ENCODE data around the gene PSD. TPM values are rescaled to one million over a fixed set of nuclear protein-coding genes. Genes with fewer than 3 reads are reported as not detected.

The PSD gene
- total and polyA plus RNA-seq, 2 donors (not counting 3 experiments of a cell fraction or from before 2014, with no cell fraction given): 0.10 to 0.40 TPM

- H2AFZ ChIP-seq (ENCODE audit: low read depth, low read length): no peak overlapping the region
- no peaks in the 10 kb centered on the region for H3K79me2 ChIP-seq (ENCODE audit: control insufficient read depth, insufficient read depth, low read length)
- no peaks in the 10 kb centered on the region for H3K4me1 ChIP-seq (ENCODE audit: control insufficient read depth, extremely low read depth, insufficient read depth, low read length)
- FAIRE-seq (no peak), DNase-seq (ENCODE audit: low read depth, low spot score) (no peak)
- H3K27ac ChIP-seq (ENCODE audit: insufficient read depth, low read depth, low read length): no peak overlapping the region
- CTCF ChIA-PET: interaction anchor here (0.7 to 4.8 kb wide), 3 partner anchors 23 to 206 kb away, joined by 3 to 24 read pairs (median 8); no protein-coding TSS in a partner anchor
- H3K36me3 ChIP-seq (ENCODE audit: control insufficient read depth in 2 of 2, extremely low read depth in 1 of 2, insufficient read depth in 2 of 2, low read length in 2 of 2): peaks cover 18 to 37% of the 10 kb centered on the region in 2 experiments
- intact Hi-C loops (cut with micrococcal nuclease) (no loop called here), dilution Hi-C loops (cut with MboI; ENCODE audit: extremely low pct_ligation_motif_present, low sequenced_read_pairs) (no loop called here)
- no peak overlapping the region for H3K4me3 ChIP-seq (replicated peaks in 1 of 3; ENCODE audit: insufficient read depth in 1 of 3, low read depth in 1 of 3, low read length in 3 of 3)
- H4K20me1 ChIP-seq (replicated peaks; ENCODE audit: control insufficient read depth, extremely low read depth, insufficient read depth, low read length): no peaks in the 10 kb centered on the region
- H3K9ac ChIP-seq (replicated peaks; ENCODE audit: extremely low read depth, insufficient read depth, low read length): no peak overlapping the region
- H3K4me2 ChIP-seq (ENCODE audit: insufficient read depth, low read length): no peak overlapping the region
- TF ChIP-seq EZH2 (IDR thresholded peaks at IDR 0.05; ENCODE audit: borderline replicate concordance, low read depth, low read length, severe bottlenecking) (no peak), JUN (IDR thresholded peaks at IDR 0.05; ENCODE audit: borderline replicate concordance, insufficient read depth, insufficient read length, low read depth) (no peak), GATA2 (IDR thresholded peaks at IDR 0.05; ENCODE audit: insufficient read depth, insufficient read length, low read depth, low read length) (no peak), FOS (IDR thresholded peaks at IDR 0.05; ENCODE audit: borderline replicate concordance, insufficient read depth, low read length) (no peak), CTCF (IDR thresholded peaks at IDR 0.05; ENCODE audit: extremely low read depth in 1 of 2, insufficient read depth in 1 of 2, low read depth in 1 of 2, low read length in 2 of 2) (no peak), POLR2AphosphoS5 (IDR thresholded peaks at IDR 0.05; ENCODE audit: insufficient read depth, low read depth, low read length) (no peak), POLR2A (IDR thresholded peaks at IDR 0.05; ENCODE audit: low read depth, low read length) (no peak), MYC (IDR thresholded peaks at IDR 0.05; ENCODE audit: low read depth, low read length) (no peak)
- TF ChIP-seq, protein P1, sequence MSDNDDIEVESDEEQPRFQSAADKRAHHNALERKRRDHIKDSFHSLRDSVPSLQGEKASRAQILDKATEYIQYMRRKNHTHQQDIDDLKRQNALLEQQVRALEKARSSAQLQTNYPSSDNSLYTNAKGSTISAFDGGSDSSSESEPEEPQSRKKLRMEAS (IDR thresholded peaks at IDR 0.05; ENCODE audit: insufficient read depth, insufficient read length): no peak
- no peaks in the 10 kb centered on the region for H3K9me1 ChIP-seq (replicated peaks; ENCODE audit: control insufficient read depth, extremely low read depth, insufficient read depth, low read length)
- POLR2A ChIA-PET: no interaction called here
- no TSS peak for BruUV-seq (replicated peaks)
- H3K27me3 ChIP-seq (ENCODE audit: control insufficient read depth in 2 of 2, insufficient read depth in 2 of 2, low read length in 2 of 2): no peaks in the 10 kb centered on the region
- no peaks in the 10 kb centered on the region for H3K9me3 ChIP-seq (replicated peaks; ENCODE audit: control insufficient read depth, insufficient read depth, low read length)
Observed at GRCh38 chr10:102375250-102375649, 43.3 kb downstream of the PSD start.
